Activated CD8-positive, alpha-beta memory T cell treated with anti-CD3 and anti-CD28 coated beads, Interleukin-2, amount 10 ng/mL, durations not matched to agents 7 days and 5 days (primary cell): ENCODE results near the gene ROR2. TPM values are rescaled to one million over a fixed set of nuclear protein-coding genes. Genes with fewer than 3 reads are reported as not detected.
"Not testable (repeated sequence)": the region's sequence is repeated elsewhere in the genome, so short reads cannot be mapped to it uniquely, and the experiment has no call there.

ENCODE experiments used
- ATAC-seq: fragments of 150-1000 bp; cut with Tn5 transposase; one replicate; pipeline ENCODE4 v1.10.0; 2021; ENCODE audit warnings: moderate library complexity
- CTCF ChIA-PET: fragments of 350-600 bp; sonication (Branson Sonifier 250); formaldehyde crosslinking; loops from one replicate; lab custom pipeline; 2021; ENCODE audit warnings: antibody characterized with exemption; lab: Charles Lee
- DNase-seq: peaks from one replicate; pipeline ENCODE4 v3.0.0-alpha.2; 2020
- H3K27ac Mint-ChIP-seq: one replicate; pipeline ENCODE4 v1.8.0; 2021; ENCODE audit warnings: mild to moderate bottlenecking, mixed read lengths
- H3K27me3 Mint-ChIP-seq: one replicate; pipeline ENCODE4 v1.8.0; 2021; ENCODE audit warnings: mixed read lengths
- H3K36me3 Mint-ChIP-seq: one replicate; pipeline ENCODE4 v1.8.0; 2021; ENCODE audit warnings: mild to moderate bottlenecking, mixed read lengths
- H3K4me1 Mint-ChIP-seq: one replicate; pipeline ENCODE4 v1.8.0; 2021; ENCODE audit warnings: mixed read lengths
- H3K4me3 Mint-ChIP-seq: one replicate; pipeline ENCODE4 v1.8.0; 2021; ENCODE audit warnings: mild to moderate bottlenecking, moderate library complexity, mixed read lengths
- H3K9me3 Mint-ChIP-seq: one replicate; pipeline ENCODE4 v1.8.0; 2022; ENCODE audit warnings: low read depth, mixed read lengths
- total RNA-seq, 2 experiments: library from RNA; stranded (reverse); gene quantifications; one replicate each; pipeline ENCODE4 v1.2.3, GENCODE V29; 2021

Gene ROR2
- total RNA-seq = 1 to 10 TPM; 3.0 to 3.2 TPM

DNA sequence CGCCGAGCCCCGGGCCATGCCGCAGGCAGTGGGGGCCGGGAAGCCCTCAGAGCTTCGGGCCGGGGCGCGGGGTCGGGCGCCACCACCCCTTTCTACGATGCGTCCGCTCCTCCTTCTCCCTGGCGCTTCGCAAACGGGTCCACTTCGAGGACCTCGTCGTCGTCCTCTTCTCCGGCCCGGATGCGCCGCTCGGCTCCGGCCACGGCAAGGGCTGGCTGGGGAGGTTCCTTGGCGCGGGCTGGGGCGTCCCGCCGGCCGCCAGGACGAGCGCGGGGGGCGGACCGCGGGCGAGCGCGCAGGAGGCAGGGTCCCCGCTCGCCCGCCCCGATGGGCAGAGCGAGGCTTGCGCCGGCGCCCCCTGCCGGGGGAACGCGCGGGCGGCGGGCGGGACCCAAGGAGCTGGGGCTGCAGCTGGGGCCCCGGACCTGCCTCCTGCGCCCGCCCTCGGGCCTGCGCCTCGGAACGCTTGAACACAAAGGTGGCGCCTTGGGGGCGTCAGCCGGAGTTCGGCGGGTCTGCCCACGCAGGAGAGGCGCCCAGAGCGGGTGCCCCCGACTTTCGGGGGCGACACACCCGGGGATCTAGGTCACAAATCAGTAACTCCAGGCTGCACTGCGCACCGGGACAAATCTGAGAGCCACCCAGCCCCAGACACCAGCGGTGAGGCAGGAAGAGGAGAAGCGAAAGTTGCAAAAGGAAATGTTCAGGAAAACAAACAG, at the start of gene ROR2:
TSS of gene ROR2 (minus strand) at position 283 of the 719 bp plus-strand sequence.
- no peaks in the 10 kb centered on the region for H3K36me3 Mint-ChIP-seq
- no peak within 1 kb of the TSS for H3K27ac Mint-ChIP-seq
- H3K4me1 Mint-ChIP-seq = peaks cover 14% of the 10 kb centered on the region
- H3K9me3 Mint-ChIP-seq = no peaks in the 10 kb centered on the region
- peaks cover 81% of the 10 kb centered on the region for H3K27me3 Mint-ChIP-seq
- ATAC-seq = peak; percentile 95
- CTCF ChIA-PET = interaction anchor here (0.6 to 8.5 kb wide), 38 partner anchors 10 to 525 kb away, joined by 3 to 74 read pairs (median 4); no protein-coding TSS in a partner anchor
- peak within 1 kb of the TSS; percentile 79 for H3K4me3 Mint-ChIP-seq
- DNase-seq = peak; percentile 76

DNA sequence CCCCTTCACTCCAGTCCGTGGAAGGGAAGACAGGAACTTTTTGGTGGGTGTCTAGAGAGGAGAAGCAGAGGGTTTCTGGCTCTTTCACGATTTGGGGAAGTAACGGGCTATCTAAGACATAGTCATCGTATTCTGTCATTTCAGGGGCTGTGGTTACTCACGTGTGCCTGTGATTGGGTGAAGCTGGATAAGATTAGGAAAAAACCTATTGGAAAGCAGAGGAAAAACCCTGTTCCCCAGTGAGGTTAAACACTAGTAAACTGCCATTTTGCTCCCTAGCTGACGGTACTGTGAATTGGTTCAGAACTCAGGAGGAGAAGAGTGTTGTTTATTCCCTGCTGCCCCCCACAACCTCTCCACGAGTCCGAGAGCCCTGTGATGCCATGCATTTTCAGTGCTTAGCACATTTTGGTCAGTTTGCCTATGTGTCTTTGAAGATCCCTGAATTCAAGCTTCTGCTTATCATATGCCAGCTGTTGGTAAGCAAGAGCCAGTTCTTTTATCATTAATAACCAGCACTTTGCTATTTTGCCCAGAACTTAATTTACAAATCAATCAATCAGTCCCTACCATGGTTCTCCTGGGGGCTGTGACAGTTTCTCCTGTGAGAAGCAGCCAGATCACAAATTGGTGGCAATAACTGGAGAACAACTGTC, 45.1 kb upstream of the ROR2 start:
- Mint-ChIP-seq H3K4me1 (no peaks in the 10 kb centered on the region), H3K36me3 (no peaks in the 10 kb centered on the region), H3K27me3 (peaks cover 41% of the 10 kb centered on the region), H3K9me3 (no peaks in the 10 kb centered on the region), H3K27ac (no peak overlapping the region), H3K4me3 (no peak overlapping the region)
- DNase-seq (no peak), ATAC-seq (no peak)
- CTCF ChIA-PET = interaction anchor here (0.6 to 0.9 kb wide), 2 partner anchors 261 to 1080 kb away, joined by 3 read pairs; no protein-coding TSS in a partner anchor

DNA sequence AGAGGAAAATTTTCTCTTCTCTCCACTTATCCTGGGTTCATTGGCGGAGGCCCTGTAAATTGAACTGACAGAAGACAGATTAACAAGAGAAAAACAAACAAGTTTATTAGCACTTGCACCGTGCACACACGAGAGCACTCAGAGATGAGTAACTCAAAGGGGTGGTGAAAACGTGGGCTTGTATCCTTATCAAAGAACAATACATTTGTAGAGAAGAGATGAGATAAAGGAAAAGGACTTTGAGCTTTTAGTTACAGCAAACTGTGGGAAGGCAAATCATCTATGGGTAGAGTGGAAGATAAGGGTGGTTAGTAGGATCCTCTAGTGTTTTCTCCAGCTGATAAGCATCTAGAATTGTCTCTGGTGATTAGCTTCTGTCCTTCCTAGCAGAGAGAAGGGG, 44.4 kb upstream of the ROR2 start:
- Mint-ChIP-seq H3K9me3 (no peaks in the 10 kb centered on the region), H3K27ac (no peak overlapping the region), H3K27me3 (peaks cover 42% of the 10 kb centered on the region), H3K36me3 (no peaks in the 10 kb centered on the region), H3K4me1 (no peaks in the 10 kb centered on the region), H3K4me3 (no peak overlapping the region)
- DNase-seq = no peak
- no peak for ATAC-seq
- CTCF ChIA-PET = interaction anchor here (0.9 kb wide), 1 partner anchor 1079 kb away, joined by 3 read pairs; no protein-coding TSS in a partner anchor

DNA sequence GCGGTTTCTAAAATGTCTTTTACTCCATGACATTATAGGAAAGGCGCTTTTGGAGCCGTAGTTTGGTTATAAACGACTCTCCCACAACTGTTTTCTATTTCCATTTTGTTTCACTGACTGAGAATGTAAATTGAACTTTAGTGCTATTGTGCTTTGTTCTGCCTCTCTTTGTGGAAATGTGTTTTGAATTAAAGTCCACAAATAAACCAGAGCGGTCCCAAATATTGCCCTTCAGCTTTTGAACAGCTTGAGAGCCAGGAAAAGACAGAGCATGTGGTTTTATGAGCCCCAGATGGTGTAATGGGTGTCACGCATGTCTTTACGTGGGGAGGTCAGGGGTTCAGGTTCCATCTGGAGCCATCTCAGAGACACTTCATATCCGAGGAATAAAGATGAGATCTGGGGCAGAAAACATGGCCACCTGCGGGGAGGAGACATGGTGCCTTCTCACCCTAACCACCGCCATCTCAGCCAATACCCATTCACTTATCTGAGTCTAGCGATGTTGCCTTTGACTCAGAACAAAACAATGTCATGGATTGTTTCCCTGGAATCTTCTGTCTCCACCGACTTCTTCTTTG, 42.5 kb upstream of the ROR2 start:
- Mint-ChIP-seq H3K27me3 (peaks cover 33% of the 10 kb centered on the region), H3K36me3 (no peaks in the 10 kb centered on the region), H3K9me3 (no peaks in the 10 kb centered on the region), H3K4me3 (no peak overlapping the region), H3K27ac (no peak overlapping the region), H3K4me1 (no peaks in the 10 kb centered on the region)
- ATAC-seq (no peak), DNase-seq (no peak)
- CTCF ChIA-PET = no interaction called here

GRCh38 chr9:91991721-91992341, 41.8 kb upstream of the ROR2 start:
- Mint-ChIP-seq H3K9me3 (no peaks in the 10 kb centered on the region), H3K27me3 (peaks cover 33% of the 10 kb centered on the region), H3K36me3 (no peaks in the 10 kb centered on the region), H3K4me3 (no peak overlapping the region), H3K4me1 (no peaks in the 10 kb centered on the region), H3K27ac (no peak overlapping the region)
- DNase-seq = no peak
- CTCF ChIA-PET = no interaction called here
- ATAC-seq = no peak

DNA sequence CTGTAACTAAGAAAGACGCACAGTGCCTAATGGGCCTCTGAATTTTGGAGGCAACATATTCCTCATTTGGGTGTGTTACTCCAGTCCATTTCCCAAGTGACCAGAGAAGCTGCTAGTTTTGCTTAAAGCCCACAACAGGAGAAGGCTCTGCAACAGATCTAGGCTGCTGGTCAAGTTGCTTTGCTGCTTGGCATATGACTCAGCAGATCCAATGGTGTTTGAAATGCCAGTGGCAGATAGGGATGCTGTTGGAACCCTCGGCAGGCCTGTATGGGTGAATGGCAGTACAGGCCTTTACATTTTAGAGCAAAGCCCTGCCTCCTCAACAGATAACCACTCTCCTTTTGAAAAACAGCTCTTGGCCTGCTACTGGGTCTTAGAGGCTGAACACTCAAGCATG, 36.2 kb upstream of the ROR2 start:
- CTCF ChIA-PET = interaction anchor here (1.0 kb wide), 1 partner anchor 32 kb away, joined by 3 read pairs; no protein-coding TSS in a partner anchor
- no peak overlapping the region for H3K27ac Mint-ChIP-seq
- no peaks in the 10 kb centered on the region for H3K4me1 Mint-ChIP-seq

GRCh38 chr9:91985692-91986091, 35.7 kb upstream of the ROR2 start:
- Mint-ChIP-seq H3K4me3 (no peak overlapping the region), H3K36me3 (no peaks in the 10 kb centered on the region), H3K9me3 (no peaks in the 10 kb centered on the region), H3K27me3 (peaks cover 9% of the 10 kb centered on the region), H3K27ac (no peak overlapping the region), H3K4me1 (no peaks in the 10 kb centered on the region)
- ATAC-seq = no peak
- DNase-seq = no peak
- CTCF ChIA-PET = interaction anchor here (1.0 kb wide), 1 partner anchor 32 kb away, joined by 3 read pairs; no protein-coding TSS in a partner anchor

More for the DNA sequence above, 36.2 kb upstream of the ROR2 start:
- H3K36me3 Mint-ChIP-seq = no peaks in the 10 kb centered on the region
- no peaks in the 10 kb centered on the region for H3K9me3 Mint-ChIP-seq
- peaks cover 11% of the 10 kb centered on the region for H3K27me3 Mint-ChIP-seq
- DNase-seq (no peak), ATAC-seq (no peak)
- no peak overlapping the region for H3K4me3 Mint-ChIP-seq

- H3K4me3 Mint-ChIP-seq = no peak overlapping the region
- CTCF ChIA-PET = interaction anchor here (1.0 to 1.4 kb wide), 2 partner anchors 203 to 205 kb away, joined by 3 to 5 read pairs; no protein-coding TSS in a partner anchor
- H3K36me3 Mint-ChIP-seq = no peaks in the 10 kb centered on the region
- no peak for ATAC-seq
- H3K9me3 Mint-ChIP-seq = no peaks in the 10 kb centered on the region
- H3K27ac Mint-ChIP-seq = no peak overlapping the region
- H3K27me3 Mint-ChIP-seq = peaks cover 4% of the 10 kb centered on the region
- no peaks in the 10 kb centered on the region for H3K4me1 Mint-ChIP-seq
- no peak for DNase-seq
These were observed 28.8 kb upstream of the ROR2 start for GRCh38 chr9:91978740-91979414.

DNA sequence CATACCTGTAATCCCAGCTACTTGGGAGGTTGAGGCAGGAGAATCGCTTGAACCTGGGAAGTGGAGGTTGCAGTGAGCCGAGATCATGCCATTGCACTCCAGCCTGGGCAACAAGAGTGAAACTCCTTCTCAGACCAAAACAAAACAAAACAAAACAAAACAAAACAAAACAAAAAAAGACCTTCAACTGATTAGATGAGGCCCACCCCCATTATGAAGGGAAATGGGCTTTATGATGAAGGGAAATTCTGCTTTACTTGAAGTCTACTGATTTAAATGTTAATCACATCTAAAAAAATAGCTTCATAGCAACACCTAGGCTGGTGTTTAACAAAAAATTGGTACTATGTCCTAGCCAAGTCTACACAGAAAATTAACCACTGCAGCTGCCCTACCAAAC, 25.2 kb upstream of the ROR2 start:
- CTCF ChIA-PET = interaction anchor here (0.6 to 1.3 kb wide), 2 partner anchors 200 to 204 kb away, joined by 3 read pairs; no protein-coding TSS in a partner anchor

DNA sequence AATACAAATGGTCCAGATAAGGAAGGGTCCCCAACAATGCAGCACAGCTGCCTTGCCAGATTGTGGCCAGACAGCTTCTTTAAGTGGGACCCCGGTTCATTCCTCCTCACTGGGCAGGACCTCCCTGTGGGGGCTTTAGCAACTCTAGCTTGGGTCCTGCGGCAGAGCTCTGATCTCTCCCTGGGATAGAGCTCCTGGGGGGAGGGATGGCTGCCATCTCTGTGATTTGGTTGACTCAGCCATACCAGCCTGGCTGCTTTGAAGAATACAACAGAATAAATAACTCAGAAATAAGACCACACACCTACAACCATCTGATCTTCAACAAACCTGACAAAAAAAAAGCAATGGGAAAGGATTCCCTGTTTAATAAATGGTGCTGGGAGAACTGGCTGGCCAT, 22.7 kb upstream of the ROR2 start:
- no peak overlapping the region for H3K27ac Mint-ChIP-seq
- peaks cover 37% of the 10 kb centered on the region for H3K27me3 Mint-ChIP-seq
- H3K36me3 Mint-ChIP-seq = no peaks in the 10 kb centered on the region
- H3K4me1 Mint-ChIP-seq = no peaks in the 10 kb centered on the region
- CTCF ChIA-PET = no interaction called here
- no peaks in the 10 kb centered on the region for H3K9me3 Mint-ChIP-seq
- no peak overlapping the region for H3K4me3 Mint-ChIP-seq
- DNase-seq (no peak), ATAC-seq (no peak)

More for the DNA sequence above, 25.2 kb upstream of the ROR2 start:
- not testable (repeated sequence) for DNase-seq, ATAC-seq, H3K4me1 Mint-ChIP-seq, H3K36me3 Mint-ChIP-seq, H3K4me3 Mint-ChIP-seq, H3K9me3 Mint-ChIP-seq, H3K27ac Mint-ChIP-seq
- peaks cover 19% of the 10 kb centered on the region for H3K27me3 Mint-ChIP-seq

GRCh38 chr9:91972076-91972626, 22.1 kb upstream of the ROR2 start:
- no peaks in the 10 kb centered on the region for H3K4me1 Mint-ChIP-seq
- no peak overlapping the region for H3K27ac Mint-ChIP-seq
- H3K27me3 Mint-ChIP-seq = peaks cover 41% of the 10 kb centered on the region

DNA sequence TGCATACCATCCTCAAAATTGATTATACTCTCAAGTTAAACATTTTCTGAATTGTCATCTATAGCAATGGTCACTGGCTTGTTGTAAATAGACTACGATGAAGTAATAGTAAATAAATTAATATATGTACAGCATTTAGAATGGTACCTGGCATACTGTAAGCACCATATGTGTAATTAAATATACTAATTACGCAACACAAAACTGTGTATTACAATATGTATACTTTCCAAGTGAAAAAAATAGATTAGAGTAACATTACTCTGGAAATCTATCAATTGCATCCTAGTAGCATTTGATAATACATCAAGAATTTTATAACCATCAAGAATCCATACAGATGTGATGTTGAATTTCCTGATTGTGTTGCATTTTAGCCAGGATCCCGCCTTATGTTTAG, 17.2 kb upstream of the ROR2 start:
- DNase-seq (no peak), ATAC-seq (no peak)
- Mint-ChIP-seq H3K36me3 (peaks cover 2% of the 10 kb centered on the region), H3K27me3 (peaks cover 50% of the 10 kb centered on the region), H3K9me3 (no peaks in the 10 kb centered on the region), H3K4me1 (no peaks in the 10 kb centered on the region), H3K4me3 (no peak overlapping the region), H3K27ac (no peak overlapping the region)
- CTCF ChIA-PET = no interaction called here

More at GRCh38 chr9:91972076-91972626, 22.1 kb upstream of the ROR2 start:
- ATAC-seq = no peak
- CTCF ChIA-PET = no interaction called here
- H3K4me3 Mint-ChIP-seq = no peak overlapping the region
- no peak for DNase-seq
- no peaks in the 10 kb centered on the region for H3K9me3 Mint-ChIP-seq
- no peaks in the 10 kb centered on the region for H3K36me3 Mint-ChIP-seq
